Neuronal stem cell (in vitro differentiated cells): ENCODE measurements around the gene DDX1.

Experiments
- DNase-seq: peaks from one replicate; pipeline ENCODE4 v3.0.0-alpha.2; 2013; ENCODE audit warnings: low spot score
- H2AFZ ChIP-seq: one replicate; pipeline ENCODE4 v1.6.1; 2013; ENCODE audit warnings: mild to moderate bottlenecking, low read length, inconsistent platforms
- H2AK5ac ChIP-seq: 2 replicates; pipeline ENCODE4 v1.6.1; 2013; ENCODE audit warnings: low read depth, mild to moderate bottlenecking, inconsistent platforms, low read length, moderate library complexity, mixed read lengths
- H2BK120ac ChIP-seq: 2 replicates; pipeline ENCODE4 v1.6.1; 2013; ENCODE audit warnings: low read depth, mild to moderate bottlenecking, inconsistent platforms, low read length, moderate library complexity, mixed read lengths
- H2BK12ac ChIP-seq: one replicate; pipeline ENCODE4 v1.6.1; 2013; ENCODE audit warnings: low read length, inconsistent platforms
- H2BK15ac ChIP-seq: 2 replicates; pipeline ENCODE4 v1.6.1; 2013; ENCODE audit warnings: mild to moderate bottlenecking, low read length, inconsistent platforms, mixed read lengths
- H2BK5ac ChIP-seq: one replicate; pipeline ENCODE4 v1.6.1; 2013; ENCODE audit warnings: inconsistent platforms, mild to moderate bottlenecking, low read length, moderate library complexity
- H3K14ac ChIP-seq: one replicate; pipeline ENCODE4 v1.6.1; 2013; ENCODE audit warnings: low read length, inconsistent platforms
- H3K18ac ChIP-seq: 2 replicates; pipeline ENCODE4 v1.6.1; 2013; ENCODE audit warnings: low read length, inconsistent platforms
- H3K23ac ChIP-seq: 2 replicates; pipeline ENCODE4 v1.6.1; 2013; ENCODE audit warnings: low read depth, mild to moderate bottlenecking, mixed read lengths, low read length, inconsistent platforms; ENCODE audit not compliant: poor library complexity
- H3K27ac ChIP-seq: replicated peaks from 3 replicates; pipeline ENCODE4 v1.5.1; 2013; ENCODE audit warnings: low read length, inconsistent platforms
- H3K27me3 ChIP-seq, 3 experiments: 2 replicates each; pipeline ENCODE4 v1.6.1; 2013; ENCODE audit warnings: low read length in 3 of 3, mild to moderate bottlenecking in 2 of 3, inconsistent platforms in 1 of 3, low read depth in 1 of 3, mixed read lengths in 1 of 3, moderate library complexity in 1 of 3; ENCODE audit not compliant: control insufficient read depth in 3 of 3, insufficient read depth in 3 of 3
- H3K36me3 ChIP-seq, 2 donors: replicated peaks in 1 of 2; 2 replicates each; pipeline ENCODE4 v1.6.1; 2013; ENCODE audit warnings: low read length in 2 of 2; ENCODE audit not compliant: control insufficient read depth in 2 of 2, insufficient read depth in 2 of 2
- H3K4ac ChIP-seq: 2 replicates; pipeline ENCODE4 v1.6.1; 2013; ENCODE audit warnings: inconsistent platforms, mild to moderate bottlenecking, low read length, moderate library complexity
- H3K4me1 ChIP-seq, 2 donors: 1 replicate in 1 of 2; 2 replicates in 1 of 2; pipeline ENCODE4 v1.6.1; 2013; ENCODE audit warnings: low read length in 2 of 2, low read depth in 1 of 2; ENCODE audit not compliant: control insufficient read depth in 2 of 2, insufficient read depth in 1 of 2
- H3K4me2 ChIP-seq: one replicate; pipeline ENCODE4 v1.6.1; 2013; ENCODE audit warnings: mild to moderate bottlenecking, low read length, inconsistent platforms; ENCODE audit not compliant: insufficient read depth, poor library complexity, severe bottlenecking
- H3K4me3 ChIP-seq, 2 donors: 2 replicates each; pipeline ENCODE4 v1.5.1; 2013; ENCODE audit warnings: low read length in 2 of 2, mild to moderate bottlenecking in 2 of 2, inconsistent platforms in 1 of 2, moderate library complexity in 1 of 2
- H3K79me1 ChIP-seq: one replicate; pipeline ENCODE4 v1.6.1; 2013; ENCODE audit warnings: low read depth, mild to moderate bottlenecking, inconsistent platforms, low read length, moderate library complexity
- H3K9ac ChIP-seq: one replicate; pipeline ENCODE4 v1.6.1; 2013; ENCODE audit warnings: mild to moderate bottlenecking, low read depth, low read length, inconsistent platforms; ENCODE audit not compliant: poor library complexity
- H3K9me3 ChIP-seq, 2 donors: replicated peaks in 1 of 2; 2 replicates each; pipeline versions ENCODE3 to v1.6.1; 2013; ENCODE audit warnings: low read length in 2 of 2, mild to moderate bottlenecking in 2 of 2, inconsistent platforms in 1 of 2, low read depth in 1 of 2, mixed read lengths in 1 of 2, moderate library complexity in 1 of 2; ENCODE audit not compliant: control insufficient read depth in 2 of 2, insufficient read depth in 1 of 2
- H4K8ac ChIP-seq: one replicate; pipeline ENCODE4 v1.6.1; 2013; ENCODE audit warnings: low read depth, mild to moderate bottlenecking, inconsistent platforms, low read length, moderate library complexity
- H4K91ac ChIP-seq: one replicate; pipeline ENCODE4 v1.6.1; 2013; ENCODE audit warnings: low read length, low read depth, mild to moderate bottlenecking, inconsistent platforms; ENCODE audit not compliant: poor library complexity
- WGBS, 2 donors: extraction: QIAGEN DNeasy Blood & Tissue Kit; methylation state at CpG; one replicate each; pipeline ENCODE4 v1.1.7; 2013; ENCODE audit warnings: missing lambda C conversion rate in 2 of 2, mixed read lengths in 1 of 2; ENCODE audit not compliant: insufficient read length in 2 of 2, insufficient replicate concordance in 1 of 2; ENCODE audit errors: extremely low coverage in 2 of 2; 5-methylcytosine and 5-hydroxymethylcytosine counted together

The DDX1 gene

DNA sequence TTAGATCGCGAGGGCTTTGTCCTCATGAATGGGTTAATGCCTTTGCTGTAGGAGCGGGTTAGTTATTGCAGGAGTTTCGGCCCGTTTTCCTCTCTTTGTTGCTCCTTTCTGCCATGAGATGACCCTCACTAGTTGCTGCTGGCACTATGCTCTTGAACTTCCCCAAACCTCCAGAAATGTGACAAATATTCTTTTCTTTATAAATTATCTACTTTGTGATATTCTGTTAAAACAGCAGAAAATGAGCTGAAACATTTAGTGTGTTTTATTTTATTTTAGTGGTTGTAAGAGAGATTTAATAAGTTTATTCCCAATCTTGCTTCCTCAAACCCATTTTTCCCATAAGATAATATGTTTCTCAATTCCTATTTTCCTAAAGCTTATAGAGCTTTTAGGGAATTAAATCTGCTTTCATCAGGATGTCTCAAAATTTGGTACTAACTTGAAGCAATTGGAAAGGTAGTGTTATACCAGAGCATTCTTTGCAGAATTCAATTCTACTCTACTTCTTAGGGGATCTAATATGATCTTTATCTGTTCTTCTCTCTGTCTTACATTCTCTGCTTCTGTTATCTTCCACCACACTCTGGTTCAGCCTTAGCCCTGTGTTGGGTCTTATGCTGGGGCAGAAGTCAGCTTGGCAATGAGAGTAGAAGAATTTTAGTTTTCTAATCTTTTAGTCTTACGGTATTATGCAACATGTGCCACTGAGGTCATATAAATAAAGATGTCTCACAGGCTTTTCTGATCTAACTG, 23.1 kb downstream of the DDX1 start:
- WGBS, 2 donors: no CpG with 5 or more reads among the region's 6 CpGs
- no peaks in the 10 kb centered on the region for H3K4me1 ChIP-seq
- no peak overlapping the region for H3K4ac ChIP-seq

GRCh38 chr2:15615301-15615920, 23.7 kb downstream of the DDX1 start:
- Histone ChIP-seq H3K14ac (no peak overlapping the region), H3K36me3 (peaks cover 14 to 76% of the 10 kb centered on the region in 2 donors), H3K9me3 (peaks cover 0 to 8% of the 10 kb centered on the region in 2 donors), H2AFZ (no peak overlapping the region), H3K4me1 (no peaks in the 10 kb centered on the region), H3K27ac (no peak overlapping the region), H3K4me2 (no peak overlapping the region), H2BK15ac (no peak overlapping the region), H2BK12ac (no peak overlapping the region), H3K27me3 (no peaks in the 10 kb centered on the region), H3K4ac (no peak overlapping the region), H4K8ac (no peak overlapping the region), H3K9ac (no peak overlapping the region), H2AK5ac (no peak overlapping the region), H3K79me1 (peaks cover 3% of the 10 kb centered on the region), H2BK120ac (no peak overlapping the region), H3K23ac (no peak overlapping the region), H2BK5ac (no peak overlapping the region), H3K4me3 (no peak overlapping the region), H3K18ac (no peak overlapping the region), H4K91ac (no peak overlapping the region)
- no CpG with 5 or more reads among the region's 3 CpGs for WGBS, 2 donors
- DNase-seq: no peak

More for the DNA sequence above, 23.1 kb downstream of the DDX1 start:
- Histone ChIP-seq H2BK12ac (no peak overlapping the region), H2AK5ac (no peak overlapping the region), H3K79me1 (peaks cover 3% of the 10 kb centered on the region), H3K27ac (no peak overlapping the region), H4K8ac (no peak overlapping the region), H3K18ac (no peak overlapping the region), H3K4me2 (no peak overlapping the region), H4K91ac (no peak overlapping the region), H2BK15ac (no peak overlapping the region), H3K14ac (no peak overlapping the region), H2AFZ (no peak overlapping the region), H3K36me3 (peaks cover 14 to 76% of the 10 kb centered on the region in 2 donors), H2BK5ac (no peak overlapping the region), H3K23ac (no peak overlapping the region), H3K9me3 (peaks cover 0 to 15% of the 10 kb centered on the region in 2 donors), H3K27me3 (no peaks in the 10 kb centered on the region), H2BK120ac (no peak overlapping the region), H3K9ac (no peak overlapping the region), H3K4me3 (no peak overlapping the region)
- DNase-seq: no peak

DNA sequence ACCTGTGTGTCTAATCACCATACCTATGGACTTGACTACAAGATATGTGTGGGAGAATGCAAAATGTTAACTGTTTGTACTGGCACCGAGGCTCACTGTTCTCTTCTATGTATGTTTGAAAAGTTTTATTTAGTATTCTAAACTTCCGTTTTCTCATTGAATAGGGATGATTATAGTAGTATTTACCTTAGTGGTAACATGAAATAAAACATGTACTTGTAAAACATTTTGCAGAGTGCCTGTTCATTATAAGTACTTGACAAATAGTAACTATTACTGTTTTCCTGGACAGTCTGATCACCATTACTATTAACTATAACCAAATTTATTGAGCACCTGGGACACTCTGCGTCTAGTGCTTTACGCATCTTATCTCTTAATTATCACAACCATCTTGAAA, 24.8 kb downstream of the DDX1 start:
- H2AFZ ChIP-seq: no peak overlapping the region
- no peak overlapping the region for H3K4ac ChIP-seq
- no peaks in the 10 kb centered on the region for H3K4me1 ChIP-seq
- H3K9me3 ChIP-seq: peaks cover 0 to 6% of the 10 kb centered on the region in 2 donors
- no peak for DNase-seq
- H3K27ac ChIP-seq: no peak overlapping the region
- H3K4me3 ChIP-seq: no peak overlapping the region
- H2BK120ac ChIP-seq: no peak overlapping the region
- H3K23ac ChIP-seq: no peak overlapping the region
- H2BK5ac ChIP-seq: no peak overlapping the region
- H4K91ac ChIP-seq: no peak overlapping the region
- no CpG with 5 or more reads among the region's 4 CpGs for WGBS, 2 donors
- no peak overlapping the region for H3K14ac ChIP-seq
- no peak overlapping the region for H4K8ac ChIP-seq
- no peaks in the 10 kb centered on the region for H3K27me3 ChIP-seq
- H2BK15ac ChIP-seq: no peak overlapping the region
- no peak overlapping the region for H3K9ac ChIP-seq
- H3K4me2 ChIP-seq: no peak overlapping the region
- H3K36me3 ChIP-seq: peaks cover 14 to 84% of the 10 kb centered on the region in 2 donors
- H3K79me1 ChIP-seq: peaks cover 3% of the 10 kb centered on the region
- no peak overlapping the region for H2AK5ac ChIP-seq
- no peak overlapping the region for H3K18ac ChIP-seq
- no peak overlapping the region for H2BK12ac ChIP-seq
